Activated CD8-positive, alpha-beta memory T cell treated with anti-CD3 and anti-CD28 coated beads, Interleukin-2, amount 50 U/mL, for 1 hour (primary cell): Measurements from ENCODE around the gene NGF.
"Not testable (repeated sequence)": the region's sequence is repeated elsewhere in the genome, so short reads cannot be mapped to it uniquely, and the experiment has no call there.

Experiments
- DNase-seq: peaks from one replicate; pipeline ENCODE4 v3.0.0-alpha.2; 2020; ENCODE audit errors: extremely low read depth

NGF gene

GRCh38 chr1:115310581-115311473 is 27.2 kb downstream of the NGF start:
- no peak for DNase-seq

GRCh38 chr1:115309504-115309903 is 28.5 kb downstream of the NGF start:
- DNase-seq = not testable (repeated sequence)

- no peak for DNase-seq
Observed at GRCh38 chr1:115308969-115309368, 29.1 kb downstream of the NGF start.

GRCh38 chr1:115307661-115308060 is 30.4 kb downstream of the NGF start:
- DNase-seq = no peak

- no peak for DNase-seq
Observed at GRCh38 chr1:115306146-115306545, 31.9 kb downstream of the NGF start.

- no peak for DNase-seq
Observed at GRCh38 chr1:115303364-115303763, 34.7 kb downstream of the NGF start.

- no peak for DNase-seq
Observed at GRCh38 chr1:115302390-115302961, 35.6 kb downstream of the NGF start.

GRCh38 chr1:115301438-115302020 is 36.5 kb downstream of the NGF start:
- no peak for DNase-seq

- no peak for DNase-seq
Observed at GRCh38 chr1:115300087-115300876, 37.8 kb downstream of the NGF start.

GRCh38 chr1:115299266-115299665 is 38.8 kb downstream of the NGF start:
- no peak for DNase-seq

- DNase-seq = no peak
Observed at GRCh38 chr1:115296981-115297380, 41.1 kb downstream of the NGF start.

- no peak for DNase-seq
Observed at GRCh38 chr1:115295904-115296696, 41.9 kb downstream of the NGF start.

- DNase-seq = no peak
Observed at GRCh38 chr1:115293899-115294298, 44.1 kb downstream of the NGF start.

- no peak for DNase-seq
Observed at GRCh38 chr1:115293006-115293405, 45.0 kb downstream of the NGF start.

GRCh38 chr1:115291741-115292140 is 46.3 kb downstream of the NGF start:
- DNase-seq = no peak

- DNase-seq = no peak
Observed at GRCh38 chr1:115289940-115290339, 48.1 kb downstream of the NGF start.

GRCh38 chr1:115288591-115289198 is 49.4 kb downstream of the NGF start:
- no peak for DNase-seq

- DNase-seq = no peak
Observed at GRCh38 chr1:115286431-115287205, 51.4 kb downstream of the NGF start.

- no peak for DNase-seq
Observed at GRCh38 chr1:115284209-115284608, 53.8 kb downstream of the NGF start.

- no peak for DNase-seq
Observed at GRCh38 chr1:115283681-115284146, 54.3 kb downstream of the NGF start.
